ENCODE data around the gene RNU6-1.

DNA sequence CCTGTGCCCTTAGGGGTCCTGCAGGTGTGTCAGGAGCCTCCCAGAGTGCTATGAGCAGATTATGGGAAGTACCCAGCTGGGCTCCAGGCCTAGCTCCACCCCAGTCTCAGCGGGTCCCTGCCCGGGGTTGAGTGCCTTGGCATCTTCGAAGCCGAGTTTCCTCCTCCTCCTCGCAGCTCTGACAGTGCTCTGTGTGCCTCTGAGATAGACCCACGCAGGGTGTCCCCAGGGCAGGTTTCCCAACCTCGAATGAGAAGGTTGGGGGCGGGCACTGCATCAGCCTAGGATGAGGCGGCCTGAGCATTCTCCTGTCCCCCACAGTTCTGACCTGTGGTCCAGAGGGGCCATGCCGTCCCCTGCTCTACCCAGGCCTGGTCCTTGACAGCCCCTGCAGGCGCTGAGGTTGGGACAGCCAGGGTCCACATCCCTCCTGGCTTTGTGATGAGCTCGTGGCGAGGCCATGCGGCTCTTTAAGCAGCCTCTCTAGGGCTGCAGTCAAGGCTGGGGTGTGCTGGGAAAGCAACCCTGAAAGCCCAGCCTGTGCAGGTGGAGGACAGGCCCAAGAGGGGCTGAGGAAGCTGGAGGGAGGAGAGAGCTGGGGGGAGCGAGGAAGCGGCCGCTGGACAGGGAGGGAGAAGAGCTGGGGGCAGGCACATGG is 34.7 kb downstream of the RNU6-1 start:
- TF ChIP-seq, protein P1, sequence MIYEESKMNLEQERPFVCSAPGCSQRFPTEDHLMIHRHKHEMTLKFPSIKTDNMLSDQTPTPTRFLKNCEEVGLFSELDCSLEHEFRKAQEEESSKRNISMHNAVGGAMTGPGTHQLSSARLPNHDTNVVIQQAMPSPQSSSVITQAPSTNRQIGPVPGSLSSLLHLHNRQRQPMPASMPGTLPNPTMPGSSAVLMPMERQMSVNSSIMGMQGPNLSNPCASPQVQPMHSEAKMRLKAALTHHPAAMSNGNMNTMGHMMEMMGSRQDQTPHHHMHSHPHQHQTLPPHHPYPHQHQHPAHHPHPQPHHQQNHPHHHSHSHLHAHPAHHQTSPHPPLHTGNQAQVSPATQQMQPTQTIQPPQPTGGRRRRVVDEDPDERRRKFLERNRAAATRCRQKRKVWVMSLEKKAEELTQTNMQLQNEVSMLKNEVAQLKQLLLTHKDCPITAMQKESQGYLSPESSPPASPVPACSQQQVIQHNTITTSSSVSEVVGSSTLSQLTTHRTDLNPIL (CRISPR knock-in tag; IDR thresholded peaks at IDR 0.05; ENCODE audit: low read depth): no peak
- TF ChIP-seq, protein P2, sequence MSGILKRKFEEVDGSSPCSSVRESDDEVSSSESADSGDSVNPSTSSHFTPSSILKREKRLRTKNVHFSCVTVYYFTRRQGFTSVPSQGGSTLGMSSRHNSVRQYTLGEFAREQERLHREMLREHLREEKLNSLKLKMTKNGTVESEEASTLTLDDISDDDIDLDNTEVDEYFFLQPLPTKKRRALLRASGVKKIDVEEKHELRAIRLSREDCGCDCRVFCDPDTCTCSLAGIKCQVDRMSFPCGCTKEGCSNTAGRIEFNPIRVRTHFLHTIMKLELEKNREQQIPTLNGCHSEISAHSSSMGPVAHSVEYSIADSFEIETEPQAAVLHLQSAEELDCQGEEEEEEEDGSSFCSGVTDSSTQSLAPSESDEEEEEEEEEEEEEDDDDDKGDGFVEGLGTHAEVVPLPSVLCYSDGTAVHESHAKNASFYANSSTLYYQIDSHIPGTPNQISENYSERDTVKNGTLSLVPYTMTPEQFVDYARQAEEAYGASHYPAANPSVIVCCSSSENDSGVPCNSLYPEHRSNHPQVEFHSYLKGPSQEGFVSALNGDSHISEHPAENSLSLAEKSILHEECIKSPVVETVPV (CRISPR knock-in tag; IDR thresholded peaks at IDR 0.05): no peak
- TF ChIP-seq ARNTL (CRISPR knock-in tag; IDR thresholded peaks at IDR 0.05; ENCODE audit: borderline replicate concordance, low read depth) (no peak), CSDC2 (CRISPR knock-in tag; IDR thresholded peaks at IDR 0.05) (no peak), SNAI2 (CRISPR knock-in tag; IDR thresholded peaks at IDR 0.05) (no peak), GLIS3 (CRISPR knock-in tag; IDR thresholded peaks at IDR 0.05) (no peak)
- TF ChIP-seq, protein P3, sequence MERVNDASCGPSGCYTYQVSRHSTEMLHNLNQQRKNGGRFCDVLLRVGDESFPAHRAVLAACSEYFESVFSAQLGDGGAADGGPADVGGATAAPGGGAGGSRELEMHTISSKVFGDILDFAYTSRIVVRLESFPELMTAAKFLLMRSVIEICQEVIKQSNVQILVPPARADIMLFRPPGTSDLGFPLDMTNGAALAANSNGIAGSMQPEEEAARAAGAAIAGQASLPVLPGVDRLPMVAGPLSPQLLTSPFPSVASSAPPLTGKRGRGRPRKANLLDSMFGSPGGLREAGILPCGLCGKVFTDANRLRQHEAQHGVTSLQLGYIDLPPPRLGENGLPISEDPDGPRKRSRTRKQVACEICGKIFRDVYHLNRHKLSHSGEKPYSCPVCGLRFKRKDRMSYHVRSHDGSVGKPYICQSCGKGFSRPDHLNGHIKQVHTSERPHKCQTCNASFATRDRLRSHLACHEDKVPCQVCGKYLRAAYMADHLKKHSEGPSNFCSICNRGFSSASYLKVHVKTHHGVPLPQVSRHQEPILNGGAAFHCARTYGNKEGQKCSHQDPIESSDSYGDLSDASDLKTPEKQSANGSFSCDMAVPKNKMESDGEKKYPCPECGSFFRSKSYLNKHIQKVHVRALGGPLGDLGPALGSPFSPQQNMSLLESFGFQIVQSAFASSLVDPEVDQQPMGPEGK (CRISPR knock-in tag; IDR thresholded peaks at IDR 0.05; ENCODE audit: borderline replicate concordance): no peak
